Cardiac muscle cell (in vitro differentiated cells and primary cell): ENCODE results near the gene ALX4. TPM values are rescaled to one million over a fixed set of nuclear protein-coding genes. Genes with fewer than 3 reads are reported as not detected.

ENCODE experiments used
- DNase-seq, 2 donors: peaks; one replicate each; pipeline versions ENCODE4 v3.0.0 to v3.0.0-alpha.2; 2010 to 2017; ENCODE audit warnings: low read depth in 1 of 2, low spot score in 1 of 2
- H3K27ac ChIP-seq: fragments of 200-600 bp; sonication (generic); 2 replicates; pipeline ENCODE4 v1.5.1; 2016
- H3K27me3 ChIP-seq: fragments of 200-600 bp; sonication (generic); 2 replicates; pipeline ENCODE4 v1.6.0; 2016; ENCODE audit warnings: control low read depth
- H3K36me3 ChIP-seq: fragments of 200-600 bp; sonication (generic); 2 replicates; pipeline ENCODE4 v1.5.1; 2016; ENCODE audit warnings: control low read depth
- H3K4me1 ChIP-seq: fragments of 200-600 bp; sonication (generic); 2 replicates; pipeline ENCODE4 v1.8.1; 2017; ENCODE audit warnings: low read depth, mild to moderate bottlenecking, mixed run types
- H3K4me3 ChIP-seq: fragments of 200-600 bp; sonication (generic); 2 replicates; pipeline ENCODE4 v1.5.1; 2016; ENCODE audit warnings: mild to moderate bottlenecking
- H3K9me3 ChIP-seq: fragments of 200-600 bp; sonication (generic); 2 replicates; pipeline ENCODE4 v1.5.1; 2017; ENCODE audit warnings: low read depth, mild to moderate bottlenecking, control low read depth
- CTCF ChIP-seq: IDR thresholded peaks from 2 replicates; pipeline ENCODE4 v1.5.1; 2012; ENCODE audit warnings: low read depth, mild to moderate bottlenecking, low read length
- polyA plus RNA-seq: library from polyadenylated mRNA; unstranded; fragments of >200 nt; fragmentation: Nextera tagmentation; extraction: Ambion mirVana; gene quantifications from 2 replicates; pipeline ENCODE4 v1.2.1, GENCODE V29; 2016
- total RNA-seq: library from RNA; depleted of rRNA; stranded (reverse); fragments of >200 nt; gene quantifications from 2 replicates; pipeline ENCODE4 v1.2.3, GENCODE V29; 2016

ALX4 gene
- total and polyA plus RNA-seq, 2 experiments from 2014 or later, result 0.15 TPM; not detected in 1

GRCh38 chr11:44319552-44320288 is 9.8 kb upstream of the ALX4 start:
- TF ChIP-seq CTCF, result no peak
- Histone ChIP-seq H3K36me3 (no peaks in the 10 kb centered on the region), H3K4me1 (no peaks in the 10 kb centered on the region), H3K27me3 (peaks cover 100% of the 10 kb centered on the region), H3K4me3 (peak overlapping the region; percentile 18), H3K27ac (no peak overlapping the region), H3K9me3 (no peaks in the 10 kb centered on the region)
- DNase-seq, result no peak

- Histone ChIP-seq H3K4me3 (peak overlapping the region; percentile 18), H3K27ac (no peak overlapping the region), H3K9me3 (no peaks in the 10 kb centered on the region), H3K27me3 (peaks cover 100% of the 10 kb centered on the region), H3K36me3 (no peaks in the 10 kb centered on the region), H3K4me1 (no peaks in the 10 kb centered on the region)
- TF ChIP-seq CTCF, result no peak
- DNase-seq, result no peak
Observed at GRCh38 chr11:44319170-44319551, 9.2 kb upstream of the ALX4 start.

GRCh38 chr11:44318369-44318768 is 8.4 kb upstream of the ALX4 start:
- Histone ChIP-seq H3K36me3 (no peaks in the 10 kb centered on the region), H3K9me3 (no peaks in the 10 kb centered on the region), H3K27ac (no peak overlapping the region), H3K4me3 (no peak overlapping the region), H3K4me1 (no peaks in the 10 kb centered on the region), H3K27me3 (peaks cover 100% of the 10 kb centered on the region)
- TF ChIP-seq CTCF, result no peak
- no peak for DNase-seq

- no peak overlapping the region for H3K27ac ChIP-seq
- peak overlapping the region; percentile 18 for H3K4me3 ChIP-seq
- peaks cover 100% of the 10 kb centered on the region for H3K27me3 ChIP-seq
- DNase-seq, result no peak
- no peaks in the 10 kb centered on the region for H3K4me1 ChIP-seq
- no peaks in the 10 kb centered on the region for H3K36me3 ChIP-seq
- peak; percentile 14 for TF ChIP-seq CTCF
- no peaks in the 10 kb centered on the region for H3K9me3 ChIP-seq
Observed at GRCh38 chr11:44316659-44317240, 6.8 kb upstream of the ALX4 start.

- peak; percentile 58 to 60 for DNase-seq
- Histone ChIP-seq H3K36me3 (no peaks in the 10 kb centered on the region), H3K27ac (no peak overlapping the region), H3K4me3 (peak overlapping the region; percentile 18), H3K27me3 (peaks cover 100% of the 10 kb centered on the region), H3K9me3 (no peaks in the 10 kb centered on the region), H3K4me1 (no peaks in the 10 kb centered on the region)
- peak; percentile 25 for TF ChIP-seq CTCF
Observed at GRCh38 chr11:44315947-44316658, 6.2 kb upstream of the ALX4 start.
